Measurements from ENCODE around the gene INPP5J. TPM values are rescaled to one million over a fixed set of nuclear protein-coding genes. Genes with fewer than 3 reads are reported as not detected.

Gene INPP5J
- total and polyA plus RNA-seq, 2 donors, result 0.47 to 1.1 TPM

- WGBS, result 54% methylated on average over 19 of the region's 19 CpGs
- no peaks in the 10 kb centered on the region for H3K9me3 ChIP-seq (ENCODE audit: control insufficient read depth in 2 of 2, insufficient read depth in 1 of 2, low read length in 1 of 2)
- no peaks in the 10 kb centered on the region for H3K36me3 ChIP-seq (ENCODE audit: control insufficient read depth in 2 of 2, insufficient read depth in 2 of 2, low read length in 1 of 2)
- no peaks in the 10 kb centered on the region for H3K4me1 ChIP-seq (ENCODE audit: control insufficient read depth in 2 of 2, insufficient read depth in 2 of 2, low read length in 2 of 2)
- no peak overlapping the region for H3K27ac ChIP-seq (ENCODE audit: low read depth in 1 of 2, low read length in 1 of 2)
- H3K27me3 ChIP-seq (ENCODE audit: control insufficient read depth in 2 of 2, insufficient read depth in 1 of 2, low read length in 1 of 2), result peaks cover 0 to 2% of the 10 kb centered on the region in 2 donors
- DNase-seq (ENCODE audit: low read depth in 6 of 9, low spot score in 9 of 9), result no peak
- H3K4me3 ChIP-seq (ENCODE audit: low read length in 2 of 2), result no peak overlapping the region
Measured at GRCh38 chr22:31127181-31127772, 4.5 kb downstream of the INPP5J start.

- 92% methylated on average over 7 of the region's 7 CpGs for WGBS
Measured at GRCh38 chr22:31128156-31128555, 5.4 kb downstream of the INPP5J start.

DNA sequence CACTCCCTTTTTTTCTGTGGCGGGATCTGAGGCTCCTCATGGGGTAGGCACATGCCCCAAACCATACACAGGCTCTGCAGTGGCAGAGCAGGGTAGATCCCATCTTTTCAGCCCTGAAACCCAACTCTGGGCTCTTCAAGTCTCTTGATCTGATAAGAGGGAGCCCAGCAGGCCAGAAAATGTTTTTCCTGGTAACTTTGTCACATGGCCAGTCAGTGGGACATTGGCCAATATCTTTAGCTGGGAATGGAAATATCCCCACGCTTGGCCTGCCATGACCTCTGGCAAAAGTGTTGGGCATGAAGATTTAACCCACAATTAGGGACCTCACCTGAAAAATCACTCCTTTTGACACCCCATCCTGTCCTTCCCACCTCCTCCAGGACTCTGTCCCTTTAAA lies 8.1 kb downstream of the INPP5J start:
- no peaks in the 10 kb centered on the region for H3K36me3 ChIP-seq (ENCODE audit: control insufficient read depth in 2 of 2, insufficient read depth in 2 of 2, low read length in 1 of 2)
- no peaks in the 10 kb centered on the region for H3K4me1 ChIP-seq (ENCODE audit: control insufficient read depth in 2 of 2, insufficient read depth in 2 of 2, low read length in 2 of 2)
- DNase-seq (ENCODE audit: low read depth in 6 of 9, low spot score in 9 of 9), result no peak
- H3K27me3 ChIP-seq (ENCODE audit: control insufficient read depth in 2 of 2, insufficient read depth in 1 of 2, low read length in 1 of 2), result peaks cover 0 to 2% of the 10 kb centered on the region in 2 donors
- no peak overlapping the region for H3K27ac ChIP-seq (ENCODE audit: low read depth in 1 of 2, low read length in 1 of 2)
- WGBS, result 98% methylated on average over 2 of the region's 2 CpGs
- no peaks in the 10 kb centered on the region for H3K9me3 ChIP-seq (ENCODE audit: control insufficient read depth in 2 of 2, insufficient read depth in 1 of 2, low read length in 1 of 2)
- no peak overlapping the region for H3K4me3 ChIP-seq (ENCODE audit: low read length in 2 of 2)

More at GRCh38 chr22:31128156-31128555, 5.4 kb downstream of the INPP5J start:
- no peak overlapping the region for H3K4me3 ChIP-seq (ENCODE audit: low read length in 2 of 2)
- H3K27ac ChIP-seq (ENCODE audit: low read depth in 1 of 2, low read length in 1 of 2), result no peak overlapping the region
- no peaks in the 10 kb centered on the region for H3K4me1 ChIP-seq (ENCODE audit: control insufficient read depth in 2 of 2, insufficient read depth in 2 of 2, low read length in 2 of 2)
- no peaks in the 10 kb centered on the region for H3K36me3 ChIP-seq (ENCODE audit: control insufficient read depth in 2 of 2, insufficient read depth in 2 of 2, low read length in 1 of 2)
- no peak for DNase-seq (ENCODE audit: low read depth in 6 of 9, low spot score in 9 of 9)
- no peaks in the 10 kb centered on the region for H3K9me3 ChIP-seq (ENCODE audit: control insufficient read depth in 2 of 2, insufficient read depth in 1 of 2, low read length in 1 of 2)
- H3K27me3 ChIP-seq (ENCODE audit: control insufficient read depth in 2 of 2, insufficient read depth in 1 of 2, low read length in 1 of 2), result peaks cover 0 to 2% of the 10 kb centered on the region in 2 donors

DNA sequence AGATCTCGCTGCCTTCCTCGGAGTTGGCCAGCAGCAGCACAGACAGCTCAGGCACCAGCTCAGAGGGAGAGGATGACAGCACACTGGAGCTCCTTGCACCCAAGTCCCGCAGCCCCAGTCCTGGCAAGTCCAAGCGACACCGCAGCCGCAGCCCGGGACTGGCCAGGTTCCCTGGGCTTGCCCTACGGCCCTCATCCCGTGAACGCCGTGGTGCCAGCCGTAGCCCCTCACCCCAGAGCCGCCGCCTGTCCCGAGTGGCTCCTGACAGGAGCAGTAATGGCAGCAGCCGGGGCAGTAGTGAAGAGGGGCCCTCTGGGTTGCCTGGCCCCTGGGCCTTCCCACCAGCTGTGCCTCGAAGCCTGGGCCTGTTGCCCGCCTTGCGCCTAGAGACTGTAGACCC lies 11.1 kb downstream of the INPP5J start:
- Histone ChIP-seq H3K36me3 (ENCODE audit: control insufficient read depth in 2 of 2, insufficient read depth in 2 of 2, low read length in 1 of 2) (no peaks in the 10 kb centered on the region), H3K4me3 (ENCODE audit: low read length in 2 of 2) (no peak overlapping the region)
- 96% methylated on average over 19 of the region's 19 CpGs for WGBS

GRCh38 chr22:31134688-31135087 lies 11.9 kb downstream of the INPP5J start:
- H3K4me1 ChIP-seq (ENCODE audit: control insufficient read depth in 2 of 2, insufficient read depth in 2 of 2, low read length in 2 of 2), result no peaks in the 10 kb centered on the region
- no peaks in the 10 kb centered on the region for H3K9me3 ChIP-seq (ENCODE audit: control insufficient read depth in 2 of 2, insufficient read depth in 1 of 2, low read length in 1 of 2)
- no peak overlapping the region for H3K4me3 ChIP-seq (ENCODE audit: low read length in 2 of 2)
- 94% methylated on average over 4 of the region's 4 CpGs for whole genome bisulfite sequencing
- no peak overlapping the region for H3K27ac ChIP-seq (ENCODE audit: low read depth in 1 of 2, low read length in 1 of 2)
- no peak for DNase-seq (ENCODE audit: low read depth in 6 of 9, low spot score in 9 of 9)
- no peaks in the 10 kb centered on the region for H3K27me3 ChIP-seq (ENCODE audit: control insufficient read depth in 2 of 2, insufficient read depth in 1 of 2, low read length in 1 of 2)
- H3K36me3 ChIP-seq (ENCODE audit: control insufficient read depth in 2 of 2, insufficient read depth in 2 of 2, low read length in 1 of 2), result no peaks in the 10 kb centered on the region

More for the DNA sequence above, 11.1 kb downstream of the INPP5J start:
- Histone ChIP-seq H3K27ac (ENCODE audit: low read depth in 1 of 2, low read length in 1 of 2) (no peak overlapping the region), H3K27me3 (ENCODE audit: control insufficient read depth in 2 of 2, insufficient read depth in 1 of 2, low read length in 1 of 2) (no peaks in the 10 kb centered on the region), H3K4me1 (ENCODE audit: control insufficient read depth in 2 of 2, insufficient read depth in 2 of 2, low read length in 2 of 2) (no peaks in the 10 kb centered on the region), H3K9me3 (ENCODE audit: control insufficient read depth in 2 of 2, insufficient read depth in 1 of 2, low read length in 1 of 2) (no peaks in the 10 kb centered on the region)
- DNase-seq (ENCODE audit: low read depth in 6 of 9, low spot score in 9 of 9), result no peak

DNA sequence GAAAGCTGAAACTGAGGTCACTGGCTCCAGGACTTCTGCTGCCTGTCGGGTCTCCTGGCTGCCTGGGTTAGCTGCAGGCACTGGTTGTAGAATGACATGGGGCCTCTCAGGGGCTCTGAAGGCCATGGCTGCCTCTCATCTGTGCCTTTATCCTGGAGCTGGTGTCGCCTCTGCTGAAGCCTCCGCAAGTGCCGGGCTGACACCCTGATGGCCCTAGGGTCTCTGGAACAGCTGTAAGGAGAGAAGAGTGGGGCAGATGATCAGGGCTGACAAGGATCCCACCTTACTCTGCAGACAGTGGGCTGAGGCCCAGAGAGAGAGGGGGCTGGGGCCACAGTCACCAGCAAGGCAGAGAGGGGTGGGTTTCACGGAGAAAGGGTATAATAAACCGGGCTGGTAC lies 12.9 kb downstream of the INPP5J start:
- Histone ChIP-seq H3K4me3 (ENCODE audit: low read length in 2 of 2) (no peak overlapping the region), H3K27ac (ENCODE audit: low read depth in 1 of 2, low read length in 1 of 2) (no peak overlapping the region), H3K4me1 (ENCODE audit: control insufficient read depth in 2 of 2, insufficient read depth in 2 of 2, low read length in 2 of 2) (peaks cover 0 to 6% of the 10 kb centered on the region in 2 donors), H3K36me3 (ENCODE audit: control insufficient read depth in 2 of 2, insufficient read depth in 2 of 2, low read length in 1 of 2) (no peaks in the 10 kb centered on the region), H3K9me3 (ENCODE audit: control insufficient read depth in 2 of 2, insufficient read depth in 1 of 2, low read length in 1 of 2) (no peaks in the 10 kb centered on the region), H3K27me3 (ENCODE audit: control insufficient read depth in 2 of 2, insufficient read depth in 1 of 2, low read length in 1 of 2) (peaks cover 0 to 7% of the 10 kb centered on the region in 2 donors)
- 97% methylated on average over 6 of the region's 6 CpGs for WGBS
- DNase-seq (ENCODE audit: low read depth in 6 of 9, low spot score in 9 of 9), result no peak

DNA sequence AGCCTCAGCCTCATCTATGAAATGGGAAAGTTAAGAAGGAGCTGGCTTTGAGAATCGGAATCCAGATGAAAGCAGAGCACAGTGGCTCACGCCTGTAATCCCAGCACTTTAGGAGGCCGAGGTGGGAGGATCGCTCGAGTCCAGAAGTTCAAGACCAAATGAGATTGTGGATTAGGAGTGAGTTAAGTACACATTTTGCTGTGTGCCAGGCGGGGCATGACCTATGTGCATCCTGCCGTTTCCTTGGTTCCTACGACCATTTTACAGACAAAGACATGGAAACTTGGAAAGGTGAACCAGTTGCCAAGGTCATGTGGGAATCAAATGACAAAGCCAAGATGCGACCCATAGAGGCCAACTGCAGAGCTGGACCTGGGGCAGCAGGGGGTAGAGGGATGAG lies 13.4 kb downstream of the INPP5J start:
- no peak for DNase-seq (ENCODE audit: low read depth in 6 of 9, low spot score in 9 of 9)
- 90% methylated on average over 9 of the region's 9 CpGs for WGBS

GRCh38 chr22:31136711-31137110 lies 13.9 kb downstream of the INPP5J start:
- Histone ChIP-seq H3K27ac (ENCODE audit: low read depth in 1 of 2, low read length in 1 of 2) (no peak overlapping the region), H3K36me3 (ENCODE audit: control insufficient read depth in 2 of 2, insufficient read depth in 2 of 2, low read length in 1 of 2) (no peaks in the 10 kb centered on the region), H3K27me3 (ENCODE audit: control insufficient read depth in 2 of 2, insufficient read depth in 1 of 2, low read length in 1 of 2) (peaks cover 0 to 7% of the 10 kb centered on the region in 2 donors), H3K9me3 (ENCODE audit: control insufficient read depth in 2 of 2, insufficient read depth in 1 of 2, low read length in 1 of 2) (no peaks in the 10 kb centered on the region), H3K4me3 (ENCODE audit: low read length in 2 of 2) (no peak overlapping the region), H3K4me1 (ENCODE audit: control insufficient read depth in 2 of 2, insufficient read depth in 2 of 2, low read length in 2 of 2) (peaks cover 0 to 7% of the 10 kb centered on the region in 2 donors)
- DNase-seq (ENCODE audit: low read depth in 6 of 9, low spot score in 9 of 9), result no peak
- 97% methylated on average over 16 of the region's 16 CpGs for WGBS

More for the DNA sequence above, 13.4 kb downstream of the INPP5J start:
- no peak overlapping the region for H3K4me3 ChIP-seq (ENCODE audit: low read length in 2 of 2)
- H3K9me3 ChIP-seq (ENCODE audit: control insufficient read depth in 2 of 2, insufficient read depth in 1 of 2, low read length in 1 of 2), result no peaks in the 10 kb centered on the region
- peaks cover 0 to 7% of the 10 kb centered on the region in 2 donors for H3K4me1 ChIP-seq (ENCODE audit: control insufficient read depth in 2 of 2, insufficient read depth in 2 of 2, low read length in 2 of 2)
- peaks cover 0 to 7% of the 10 kb centered on the region in 2 donors for H3K27me3 ChIP-seq (ENCODE audit: control insufficient read depth in 2 of 2, insufficient read depth in 1 of 2, low read length in 1 of 2)
- no peak overlapping the region for H3K27ac ChIP-seq (ENCODE audit: low read depth in 1 of 2, low read length in 1 of 2)
- H3K36me3 ChIP-seq (ENCODE audit: control insufficient read depth in 2 of 2, insufficient read depth in 2 of 2, low read length in 1 of 2), result no peaks in the 10 kb centered on the region

GRCh38 chr22:31137721-31138120 lies 15.0 kb downstream of the INPP5J start:
- Histone ChIP-seq H3K27ac (ENCODE audit: low read depth in 1 of 2, low read length in 1 of 2) (no peak overlapping the region), H3K4me1 (ENCODE audit: control insufficient read depth in 2 of 2, insufficient read depth in 2 of 2, low read length in 2 of 2) (peaks cover 0 to 7% of the 10 kb centered on the region in 2 donors), H3K36me3 (ENCODE audit: control insufficient read depth in 2 of 2, insufficient read depth in 2 of 2, low read length in 1 of 2) (no peaks in the 10 kb centered on the region), H3K27me3 (ENCODE audit: control insufficient read depth in 2 of 2, insufficient read depth in 1 of 2, low read length in 1 of 2) (peaks cover 0 to 7% of the 10 kb centered on the region in 2 donors), H3K4me3 (ENCODE audit: low read length in 2 of 2) (no peak overlapping the region), H3K9me3 (ENCODE audit: control insufficient read depth in 2 of 2, insufficient read depth in 1 of 2, low read length in 1 of 2) (no peaks in the 10 kb centered on the region)
- 89% methylated on average over 10 of the region's 10 CpGs for WGBS
- no peak for DNase-seq (ENCODE audit: low read depth in 6 of 9, low spot score in 9 of 9)

Measured in thymus (tissue), 11 donors.